ENCODE data around the gene GREM2. TPM values are rescaled to one million over a fixed set of nuclear protein-coding genes. Genes with fewer than 3 reads are reported as not detected.

GREM2 gene
- total RNA-seq, 1 experiment from 2014 or later, result 0.17 TPM

DNA sequence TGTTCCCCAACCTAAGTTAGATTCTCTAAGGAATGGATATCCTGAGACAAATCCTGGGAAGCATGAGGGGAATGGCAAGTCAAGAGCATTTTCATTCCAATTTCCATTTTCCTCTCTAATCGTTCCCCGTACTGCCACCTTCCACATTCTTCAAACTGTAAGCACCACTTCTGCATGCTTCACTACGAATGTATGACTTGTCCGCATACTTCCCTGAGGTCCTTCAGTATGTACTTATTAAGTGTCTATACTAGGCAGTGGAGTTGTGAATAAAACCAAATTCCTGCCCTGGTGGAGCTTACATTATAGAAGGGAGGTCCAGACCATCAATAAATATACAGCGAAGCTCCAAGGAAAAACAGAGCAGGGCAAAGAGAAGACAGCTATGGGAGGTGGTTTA lies 154.8 kb downstream of the GREM2 start:
- POLR2A ChIA-PET, result no interaction called here
- CTCF ChIA-PET, result no interaction called here

More for the DNA sequence above, 154.8 kb downstream of the GREM2 start:
- H3K27me3 Mint-ChIP-seq (ENCODE audit: low read depth), result no peaks in the 10 kb centered on the region
- no peaks in the 10 kb centered on the region for H3K4me1 Mint-ChIP-seq
- TF ChIP-seq SMAD4 (CRISPR knock-in tag; IDR thresholded peaks at IDR 0.05) (no peak), USF2 (CRISPR knock-in tag; IDR thresholded peaks at IDR 0.05) (no peak), OVOL2 (CRISPR knock-in tag; IDR thresholded peaks at IDR 0.05; ENCODE audit: borderline replicate concordance) (no peak), IRF2 (CRISPR knock-in tag; IDR thresholded peaks at IDR 0.05; ENCODE audit: borderline replicate concordance, low read depth) (no peak), PREB (CRISPR knock-in tag; IDR thresholded peaks at IDR 0.05; ENCODE audit: borderline replicate concordance) (no peak), ZNF121 (CRISPR knock-in tag; IDR thresholded peaks at IDR 0.05) (no peak), AFF4 (CRISPR knock-in tag; IDR thresholded peaks at IDR 0.05; ENCODE audit: borderline replicate concordance) (no peak), JUN (CRISPR knock-in tag; IDR thresholded peaks at IDR 0.05) (no peak), NFE2L1 (CRISPR knock-in tag; IDR thresholded peaks at IDR 0.05) (no peak), ZNF263 (CRISPR knock-in tag; IDR thresholded peaks at IDR 0.05; ENCODE audit: low read depth) (no peak)
- TF ChIP-seq, protein P1, sequence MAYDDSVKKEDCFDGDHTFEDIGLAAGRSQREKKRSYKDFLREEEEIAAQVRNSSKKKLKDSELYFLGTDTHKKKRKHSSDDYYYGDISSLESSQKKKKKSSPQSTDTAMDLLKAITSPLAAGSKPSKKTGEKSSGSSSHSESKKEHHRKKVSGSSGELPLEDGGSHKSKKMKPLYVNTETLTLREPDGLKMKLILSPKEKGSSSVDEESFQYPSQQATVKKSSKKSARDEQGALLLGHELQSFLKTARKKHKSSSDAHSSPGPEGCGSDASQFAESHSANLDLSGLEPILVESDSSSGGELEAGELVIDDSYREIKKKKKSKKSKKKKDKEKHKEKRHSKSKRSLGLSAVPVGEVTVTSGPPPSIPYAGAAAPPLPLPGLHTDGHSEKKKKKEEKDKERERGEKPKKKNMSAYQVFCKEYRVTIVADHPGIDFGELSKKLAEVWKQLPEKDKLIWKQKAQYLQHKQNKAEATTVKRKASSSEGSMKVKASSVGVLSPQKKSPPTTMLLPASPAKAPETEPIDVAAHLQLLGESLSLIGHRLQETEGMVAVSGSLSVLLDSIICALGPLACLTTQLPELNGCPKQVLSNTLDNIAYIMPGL (CRISPR knock-in tag; IDR thresholded peaks at IDR 0.05), result no peak
- TF ChIP-seq, protein P2, sequence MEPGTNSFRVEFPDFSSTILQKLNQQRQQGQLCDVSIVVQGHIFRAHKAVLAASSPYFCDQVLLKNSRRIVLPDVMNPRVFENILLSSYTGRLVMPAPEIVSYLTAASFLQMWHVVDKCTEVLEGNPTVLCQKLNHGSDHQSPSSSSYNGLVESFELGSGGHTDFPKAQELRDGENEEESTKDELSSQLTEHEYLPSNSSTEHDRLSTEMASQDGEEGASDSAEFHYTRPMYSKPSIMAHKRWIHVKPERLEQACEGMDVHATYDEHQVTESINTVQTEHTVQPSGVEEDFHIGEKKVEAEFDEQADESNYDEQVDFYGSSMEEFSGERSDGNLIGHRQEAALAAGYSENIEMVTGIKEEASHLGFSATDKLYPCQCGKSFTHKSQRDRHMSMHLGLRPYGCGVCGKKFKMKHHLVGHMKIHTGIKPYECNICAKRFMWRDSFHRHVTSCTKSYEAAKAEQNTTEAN (CRISPR knock-in tag; IDR thresholded peaks at IDR 0.05), result no peak
- no peak overlapping the region for H3K27ac Mint-ChIP-seq
- H3K36me3 Mint-ChIP-seq, result no peaks in the 10 kb centered on the region
- DNase-seq (ENCODE audit: low spot score) (no peak), ATAC-seq (no peak)
- H3K9me3 Mint-ChIP-seq, result no peaks in the 10 kb centered on the region
- no peak overlapping the region for H3K4me3 Mint-ChIP-seq

Data from WTC11 (cell line).